ENCODE measurements around the gene TMEM72. TPM values are rescaled to one million over a fixed set of nuclear protein-coding genes. Genes with fewer than 3 reads are reported as not detected.

TMEM72 gene
- polyA plus RNA-seq, 3 donors, result not detected

DNA sequence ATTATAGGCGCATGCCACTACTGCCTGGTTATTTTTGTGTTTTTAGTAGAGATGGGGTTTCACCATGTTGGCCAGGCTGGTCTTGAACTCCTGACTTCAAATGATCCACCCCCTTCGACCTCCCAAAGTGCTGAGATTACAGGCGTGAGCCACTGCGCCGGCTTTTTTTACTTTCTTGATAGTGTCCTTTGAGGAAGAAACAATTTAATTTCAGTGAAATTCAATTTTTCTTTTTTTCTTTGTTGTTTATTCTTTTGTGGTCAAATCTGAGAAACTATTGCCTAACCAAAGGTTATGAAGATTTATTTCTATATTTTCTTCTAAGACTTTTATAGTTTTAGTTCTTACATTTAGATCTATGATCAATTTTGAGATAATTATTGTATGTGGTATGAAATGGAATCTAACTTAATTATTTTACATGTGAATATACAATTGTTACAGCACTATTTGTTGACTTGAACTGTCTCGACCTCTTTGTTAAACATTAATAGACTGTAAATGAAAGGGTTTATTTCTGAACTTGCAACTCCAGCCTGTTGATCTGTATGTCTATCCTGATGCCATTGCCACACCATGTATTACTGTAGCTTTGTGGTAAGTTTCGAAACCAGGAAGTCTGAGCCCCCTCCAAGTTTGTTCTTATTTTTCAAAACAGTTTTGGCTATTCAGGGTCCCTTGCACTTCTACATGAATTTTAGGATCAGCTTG is 28.7 kb downstream of the TMEM72 start:
- Mint-ChIP-seq H3K27me3 (ENCODE audit: low read depth in 3 of 3) (peaks cover 0 to 4% (median 0%) of the 10 kb centered on the region in 3 donors), H3K4me1 (peaks cover 60% of the 10 kb centered on the region), H3K9me3 (peaks cover 8 to 24% (median 13%) of the 10 kb centered on the region in 7 donors), H3K36me3 (peaks cover 0 to 3% of the 10 kb centered on the region in 2 donors), H3K27ac (peak overlapping the region; percentile 73 to 87 (median 81)), H3K4me3 (peak overlapping the region in 1 of 2 donors; percentile 44)
- DNase-seq, result peak; percentile 46 to 76 (median 72)
- WGBS (ENCODE audit: insufficient coverage), result no CpG with 5 or more reads among the region's 7 CpGs
- Histone ChIP-seq H3K4me3 (replicated peaks in 1 of 3; ENCODE audit: low read depth in 2 of 3, low read length in 3 of 3) (peak overlapping the region in 1 of 3 experiments; percentile 19), H2AFZ (ENCODE audit: insufficient read depth, low read depth, low read length, poor library complexity, severe bottlenecking) (no peak overlapping the region), H3K27ac (ENCODE audit: low read depth in 1 of 2, low read length in 2 of 2) (peak overlapping the region; percentile 65 to 73), H3K4me2 (replicated peaks; ENCODE audit: extremely low read depth, low read length, poor library complexity, severe bottlenecking) (peak overlapping the region; percentile 35), H3K79me2 (ENCODE audit: insufficient read depth, low read length) (peaks cover 11% of the 10 kb centered on the region), H3K4me1 (ENCODE audit: control insufficient read depth in 1 of 2, insufficient read depth in 2 of 2, low read length in 2 of 2) (peaks cover 52 to 58% of the 10 kb centered on the region in 2 donors), H3K9me3 (replicated peaks in 1 of 2; ENCODE audit: control insufficient read depth in 1 of 2, insufficient read depth in 1 of 2, low read length in 2 of 2) (peaks cover 0 to 6% of the 10 kb centered on the region in 2 donors), H4K20me1 (ENCODE audit: insufficient read depth, low read length) (no peaks in the 10 kb centered on the region), H3K9ac (ENCODE audit: insufficient read depth, low read length, poor library complexity, severe bottlenecking) (no peak overlapping the region), H3K27me3 (ENCODE audit: control insufficient read depth in 2 of 2, insufficient read depth in 2 of 2, low read length in 2 of 2) (no peaks in the 10 kb centered on the region), H3K36me3 (replicated peaks in 1 of 2; ENCODE audit: control insufficient read depth in 1 of 2, insufficient read depth in 2 of 2, low read length in 2 of 2) (no peaks in the 10 kb centered on the region)
- intact Hi-C loops (cut with micrococcal nuclease), result no loop called here
- TF ChIP-seq CTCF (IDR thresholded peaks at IDR 0.05), result no peak

DNA sequence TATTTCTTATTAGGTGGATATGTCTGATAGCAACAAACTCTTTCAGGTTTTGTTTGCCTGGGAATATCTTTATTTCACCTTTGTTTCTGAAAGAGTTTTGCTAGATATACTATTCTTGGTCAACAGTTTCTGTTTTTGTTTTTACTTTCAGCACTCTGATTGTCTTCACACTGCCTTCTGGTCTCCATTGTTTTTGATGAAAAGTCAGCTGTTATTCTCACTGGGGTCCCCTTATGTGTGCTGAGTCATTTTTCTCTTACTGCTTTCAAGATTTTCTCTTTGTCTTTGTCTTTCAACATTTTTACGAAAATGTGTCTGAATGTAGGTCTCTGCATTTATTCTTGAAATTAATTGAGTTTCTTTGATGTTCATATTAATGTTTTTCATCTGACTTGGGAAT is 33.2 kb downstream of the TMEM72 start:
- Histone ChIP-seq H3K36me3 (replicated peaks in 1 of 2; ENCODE audit: control insufficient read depth in 1 of 2, insufficient read depth in 2 of 2, low read length in 2 of 2) (no peaks in the 10 kb centered on the region), H3K4me2 (replicated peaks; ENCODE audit: extremely low read depth, low read length, poor library complexity, severe bottlenecking) (no peak overlapping the region), H3K27me3 (ENCODE audit: control insufficient read depth in 2 of 2, insufficient read depth in 2 of 2, low read length in 2 of 2) (no peaks in the 10 kb centered on the region), H2AFZ (ENCODE audit: insufficient read depth, low read depth, low read length, poor library complexity, severe bottlenecking) (no peak overlapping the region), H4K20me1 (ENCODE audit: insufficient read depth, low read length) (peaks cover 18% of the 10 kb centered on the region), H3K9me3 (replicated peaks in 1 of 2; ENCODE audit: control insufficient read depth in 1 of 2, insufficient read depth in 1 of 2, low read length in 2 of 2) (peaks cover 0 to 6% of the 10 kb centered on the region in 2 donors), H3K4me1 (ENCODE audit: control insufficient read depth in 1 of 2, insufficient read depth in 2 of 2, low read length in 2 of 2) (peaks cover 44 to 55% of the 10 kb centered on the region in 2 donors), H3K4me3 (replicated peaks in 1 of 3; ENCODE audit: low read depth in 2 of 3, low read length in 3 of 3) (no peak overlapping the region), H3K79me2 (ENCODE audit: insufficient read depth, low read length) (no peaks in the 10 kb centered on the region), H3K9ac (ENCODE audit: insufficient read depth, low read length, poor library complexity, severe bottlenecking) (no peak overlapping the region), H3K27ac (ENCODE audit: low read depth in 1 of 2, low read length in 2 of 2) (no peak overlapping the region)
- Mint-ChIP-seq H3K9me3 (peaks cover 8 to 24% (median 12%) of the 10 kb centered on the region in 7 donors), H3K4me1 (peaks cover 56% of the 10 kb centered on the region), H3K4me3 (no peak overlapping the region), H3K27ac (no peak overlapping the region), H3K27me3 (ENCODE audit: low read depth in 3 of 3) (no peaks in the 10 kb centered on the region), H3K36me3 (peaks cover 1 to 5% of the 10 kb centered on the region in 2 donors)
- WGBS (ENCODE audit: insufficient coverage), result no CpG with 5 or more reads among the region's 1 CpG
- no peak for TF ChIP-seq CTCF (IDR thresholded peaks at IDR 0.05)
- DNase-seq, result no peak
- intact Hi-C loops (cut with micrococcal nuclease), result no loop called here

All from CD14-positive monocyte (primary cell).